Measurements from ENCODE around the gene NEURL1. TPM values are rescaled to one million over a fixed set of nuclear protein-coding genes. Genes with fewer than 3 reads are reported as not detected.
"Not testable (repeated sequence)": the region's sequence is repeated elsewhere in the genome, so short reads cannot be mapped to it uniquely, and the experiment has no call there.

NEURL1 gene
- total RNA-seq, 1 donor from 2014 or later = 1.3 TPM

GRCh38 chr10:103605359-103606096 lies 112.0 kb downstream of the NEURL1 start:
- no peak overlapping the region for H3K4me3 ChIP-seq (ENCODE audit: low read depth, low read length)
- peak; percentile 76 for TF ChIP-seq CTCF (conservative IDR thresholded peaks at IDR 0.05; ENCODE audit: low read depth, low read length)
- DNase-seq (ENCODE audit: low read depth) = no peak

GRCh38 chr10:103606097-103606438 lies 112.6 kb downstream of the NEURL1 start:
- H3K4me3 ChIP-seq (ENCODE audit: low read depth, low read length); DNase-seq (ENCODE audit: low read depth): not testable (repeated sequence)

- not testable (repeated sequence) for DNase-seq (ENCODE audit: low read depth); H3K4me3 ChIP-seq (ENCODE audit: low read depth, low read length)
These were observed 113.5 kb downstream of the NEURL1 start for GRCh38 chr10:103607051-103607450.

- H3K4me3 ChIP-seq (ENCODE audit: low read depth, low read length); DNase-seq (ENCODE audit: low read depth): not testable (repeated sequence)
These were observed 114.6 kb downstream of the NEURL1 start for GRCh38 chr10:103608056-103608455.

- no peak for DNase-seq (ENCODE audit: low read depth)
- TF ChIP-seq CTCF (conservative IDR thresholded peaks at IDR 0.05; ENCODE audit: low read depth, low read length) = no peak
- H3K4me3 ChIP-seq (ENCODE audit: low read depth, low read length) = no peak overlapping the region
These were observed 116.0 kb downstream of the NEURL1 start for GRCh38 chr10:103609231-103610082.

GRCh38 chr10:103610083-103610472 lies 116.6 kb downstream of the NEURL1 start:
- H3K4me3 ChIP-seq (ENCODE audit: low read depth, low read length) = no peak overlapping the region
- no peak for TF ChIP-seq CTCF (conservative IDR thresholded peaks at IDR 0.05; ENCODE audit: low read depth, low read length)
- no peak for DNase-seq (ENCODE audit: low read depth)

- DNase-seq (ENCODE audit: low read depth) = no peak
- H3K4me3 ChIP-seq (ENCODE audit: low read depth, low read length) = no peak overlapping the region
- no peak for TF ChIP-seq CTCF (conservative IDR thresholded peaks at IDR 0.05; ENCODE audit: low read depth, low read length)
These were observed 117.5 kb downstream of the NEURL1 start for GRCh38 chr10:103610921-103611511.

GRCh38 chr10:103612462-103613365 lies 119.2 kb downstream of the NEURL1 start:
- DNase-seq (ENCODE audit: low read depth) = no peak
- TF ChIP-seq CTCF (conservative IDR thresholded peaks at IDR 0.05; ENCODE audit: low read depth, low read length) = no peak
- H3K4me3 ChIP-seq (ENCODE audit: low read depth, low read length) = no peak overlapping the region

Measured in epithelial cell of proximal tubule (primary cell).